GM21381 (cell line): ENCODE results near the gene RSRC1.
"Not testable (repeated sequence)": the region's sequence is repeated elsewhere in the genome, so short reads cannot be mapped to it uniquely, and the experiment has no call there.

Experiments used
- ATAC-seq: cut with Tn5 transposase; IDR thresholded peaks from one replicate; pipeline ENCODE4 v1.9.1; 2021; ENCODE audit warnings: mild to moderate bottlenecking, moderate library complexity; ENCODE audit not compliant: unreplicated experiment

Gene RSRC1

GRCh38 chr3:158312560-158313141 is 202.8 kb downstream of the RSRC1 start:
- no peak for ATAC-seq

GRCh38 chr3:158313338-158313927 is 203.5 kb downstream of the RSRC1 start:
- peak; percentile 45 for ATAC-seq

- peak; percentile 53 for ATAC-seq
Measured at GRCh38 chr3:158314426-158315357, 204.8 kb downstream of the RSRC1 start.

- not testable (repeated sequence) for ATAC-seq
Measured at GRCh38 chr3:158329696-158330441, 220.0 kb downstream of the RSRC1 start.

GRCh38 chr3:158330870-158331269 is 221.0 kb downstream of the RSRC1 start:
- no peak for ATAC-seq

- no peak for ATAC-seq
Measured at GRCh38 chr3:158333736-158334135, 223.8 kb downstream of the RSRC1 start.

GRCh38 chr3:158337110-158337509 is 227.2 kb downstream of the RSRC1 start:
- ATAC-seq = no peak

- ATAC-seq = no peak
Measured at GRCh38 chr3:158339638-158340037, 229.7 kb downstream of the RSRC1 start.

GRCh38 chr3:158340951-158341350 is 231.1 kb downstream of the RSRC1 start:
- ATAC-seq = not testable (repeated sequence)

GRCh38 chr3:158347966-158348365 is 238.1 kb downstream of the RSRC1 start:
- ATAC-seq = no peak

- ATAC-seq = no peak
Measured at GRCh38 chr3:158350971-158351370, 241.1 kb downstream of the RSRC1 start.

GRCh38 chr3:158352551-158352950 is 242.7 kb downstream of the RSRC1 start:
- ATAC-seq = peak; percentile 45

GRCh38 chr3:158354713-158355112 is 244.8 kb downstream of the RSRC1 start:
- ATAC-seq = peak; percentile 33

GRCh38 chr3:158355623-158356588 is 246.0 kb downstream of the RSRC1 start:
- ATAC-seq = peak; percentile 90

- no peak for ATAC-seq
Measured at GRCh38 chr3:158359339-158359738, 249.4 kb downstream of the RSRC1 start.

GRCh38 chr3:158360756-158361448 is 251.0 kb downstream of the RSRC1 start:
- ATAC-seq = no peak

- no peak for ATAC-seq
Measured at GRCh38 chr3:158368271-158368670, 258.4 kb downstream of the RSRC1 start.

- ATAC-seq = peak; percentile 64
Measured at GRCh38 chr3:158369279-158369678, 259.4 kb downstream of the RSRC1 start.

- ATAC-seq = no peak
Measured at GRCh38 chr3:158379517-158379916, 269.6 kb downstream of the RSRC1 start.
